Measurements from ENCODE around the gene IGSF6.
"Not testable (repeated sequence)": the region's sequence is repeated elsewhere in the genome, so short reads cannot be mapped to it uniquely, and the experiment has no call there.

The IGSF6 gene

DNA sequence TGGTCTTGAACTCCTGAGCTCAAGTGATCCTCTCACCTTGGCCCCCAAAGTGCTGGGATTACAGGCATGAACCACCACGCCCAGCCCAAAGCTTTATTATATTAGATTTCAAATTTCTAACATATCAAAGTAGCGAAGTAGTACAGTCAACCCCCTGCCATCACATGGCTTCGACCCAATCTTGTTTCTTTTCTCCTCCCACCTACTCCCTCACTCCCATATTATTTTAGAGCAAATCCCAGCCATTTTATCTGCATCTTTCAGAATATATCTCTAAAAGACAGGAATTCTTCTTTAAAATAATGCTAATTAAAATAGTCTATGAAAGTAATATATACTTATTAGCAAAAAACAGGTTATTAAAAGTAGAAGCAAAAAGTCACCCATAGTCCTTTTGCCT lies 893 bp downstream of the IGSF6 start:
- DNase-seq: no peak

- DNase-seq: no peak
These were observed 1.9 kb downstream of the IGSF6 start for GRCh38 chr16:21650521-21650920.

DNA sequence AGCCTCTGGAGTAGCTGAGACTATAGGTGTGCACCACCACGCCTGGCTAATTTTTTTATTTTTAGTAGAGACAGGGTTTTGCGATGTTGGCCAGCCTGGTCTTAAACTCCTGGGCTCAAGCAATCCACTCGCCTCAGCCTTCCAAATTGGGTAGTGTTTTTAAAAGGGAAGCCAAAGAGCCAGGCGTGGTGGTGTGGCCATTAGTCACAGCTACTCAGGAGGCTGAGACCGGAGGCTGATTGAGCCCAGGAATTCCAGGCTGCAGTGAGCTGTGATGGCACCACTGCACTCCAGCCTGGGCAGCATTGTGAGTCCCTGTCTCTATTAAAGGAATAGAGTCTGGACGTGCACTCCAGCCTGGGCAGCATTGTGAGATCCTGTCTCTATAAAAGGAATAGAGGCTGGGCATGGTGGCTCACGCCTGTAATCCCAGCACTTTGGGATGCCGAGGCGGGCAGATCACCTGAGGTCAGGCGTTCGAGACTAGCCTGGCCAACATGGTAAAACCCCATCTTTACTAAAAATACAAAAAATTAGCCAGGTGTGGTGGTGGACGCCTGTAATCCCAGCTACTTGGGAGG lies 2.5 kb downstream of the IGSF6 start:
- DNase-seq: not testable (repeated sequence)

DNA sequence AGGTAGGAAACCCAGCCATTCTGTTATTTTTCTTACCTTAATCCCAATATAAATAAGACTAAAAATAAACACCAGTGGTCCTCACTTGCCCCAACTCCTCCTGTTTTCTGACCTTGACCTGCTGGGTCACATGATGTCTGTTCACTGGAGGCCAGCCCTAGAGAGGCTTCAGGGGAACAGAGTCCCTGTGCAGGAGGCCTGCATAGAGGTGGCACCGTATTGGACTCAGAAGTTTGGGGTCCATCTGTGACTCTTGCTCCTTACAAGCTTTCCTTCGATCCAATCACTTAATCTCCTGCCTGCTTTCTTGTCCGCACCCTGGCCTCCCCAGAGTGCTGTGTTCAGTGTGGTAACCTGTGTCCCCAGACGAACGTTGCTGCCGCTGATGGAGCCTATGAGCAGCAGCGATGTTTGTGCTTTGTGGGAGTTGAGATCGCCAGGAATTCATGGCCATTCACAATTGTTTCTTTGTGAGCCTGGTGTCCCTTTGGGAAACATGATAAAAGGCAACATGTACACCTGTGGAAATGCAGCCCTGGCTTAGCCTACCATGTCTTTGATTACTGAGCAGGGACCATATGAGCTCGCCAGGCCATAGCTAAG lies 4.7 kb downstream of the IGSF6 start:
- DNase-seq: no peak

DNA sequence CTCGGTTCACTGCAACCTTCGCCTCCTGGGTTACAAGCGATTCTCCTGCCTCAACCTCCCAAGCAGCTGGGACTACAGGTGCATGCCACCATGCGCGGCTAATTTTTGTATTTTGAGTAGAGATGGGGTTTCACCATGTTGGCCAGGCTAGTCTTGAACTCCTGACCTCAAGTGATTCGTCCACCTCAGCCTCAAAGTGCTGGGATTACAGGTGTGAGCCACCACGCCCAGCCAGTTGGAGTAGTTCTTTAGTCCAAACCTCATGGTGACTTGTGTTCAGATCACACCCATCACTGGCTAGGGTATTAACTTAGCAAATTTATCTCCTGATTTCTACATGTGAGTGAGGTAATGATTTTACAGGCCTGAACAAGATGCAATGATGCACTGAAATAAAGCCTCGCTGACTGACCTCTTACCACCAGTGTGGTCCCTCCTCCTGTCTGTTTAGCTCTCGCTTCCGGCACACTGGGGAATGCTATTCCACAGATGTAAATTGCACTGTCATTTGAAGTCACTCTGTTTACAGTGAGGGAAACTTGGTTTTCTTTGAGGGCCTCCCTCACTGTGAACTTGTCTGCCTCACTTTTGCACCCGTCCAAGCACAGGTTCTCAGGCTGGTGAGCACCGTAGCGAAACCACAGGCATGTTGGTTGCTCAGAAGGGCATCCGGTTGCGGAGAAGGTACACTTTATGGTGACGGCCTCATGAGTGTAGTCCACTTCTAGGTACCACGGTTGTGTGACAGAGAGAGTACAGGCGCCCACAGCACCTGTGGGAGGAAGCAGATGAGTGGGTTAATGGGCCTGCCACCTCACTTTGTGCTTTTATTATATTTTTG lies 5.5 kb downstream of the IGSF6 start:
- no peak for DNase-seq

DNA sequence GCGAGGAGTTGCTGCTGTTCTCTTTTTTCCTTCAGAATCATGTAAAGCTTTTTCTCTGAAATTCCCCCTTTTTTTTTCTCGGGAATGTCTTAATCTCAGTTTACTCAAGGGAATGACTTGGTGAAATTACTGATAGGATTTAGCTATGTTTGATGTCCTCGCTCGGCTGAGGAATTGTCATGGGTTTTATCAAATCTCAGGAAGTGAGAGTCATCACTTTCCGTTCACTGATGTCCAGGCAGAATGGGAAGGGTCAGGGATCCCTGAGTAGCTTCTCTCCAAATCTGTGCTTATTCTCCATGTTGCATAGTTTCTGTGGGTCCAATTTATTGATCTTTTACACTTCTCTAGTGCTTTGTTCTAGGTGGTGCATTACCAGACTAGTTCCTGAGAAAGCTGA lies 6.3 kb downstream of the IGSF6 start:
- DNase-seq: no peak

- DNase-seq: no peak
These were observed 7.1 kb downstream of the IGSF6 start for GRCh38 chr16:21645261-21645721.

- DNase-seq: no peak
These were observed 7.7 kb downstream of the IGSF6 start for GRCh38 chr16:21644674-21645073.

DNA sequence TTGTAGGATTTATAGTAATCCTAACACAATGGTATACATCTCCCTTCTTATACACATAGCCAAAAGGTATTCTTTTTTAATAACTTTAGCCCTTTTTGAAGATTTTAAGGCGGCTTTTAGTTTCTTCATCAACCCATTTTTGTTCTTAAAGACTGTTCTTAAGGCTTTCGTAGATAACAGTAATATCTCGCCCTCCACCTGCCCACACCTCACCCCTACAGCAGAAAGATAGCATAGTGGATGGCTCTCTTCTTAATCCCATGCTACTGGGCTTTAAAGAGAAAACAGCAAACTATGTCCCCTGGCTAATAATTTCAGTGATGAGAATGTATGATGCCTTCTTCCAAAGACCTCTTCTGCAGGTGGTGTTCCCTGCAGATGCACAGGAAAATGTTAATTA lies 8.6 kb downstream of the IGSF6 start:
- DNase-seq: no peak

DNA sequence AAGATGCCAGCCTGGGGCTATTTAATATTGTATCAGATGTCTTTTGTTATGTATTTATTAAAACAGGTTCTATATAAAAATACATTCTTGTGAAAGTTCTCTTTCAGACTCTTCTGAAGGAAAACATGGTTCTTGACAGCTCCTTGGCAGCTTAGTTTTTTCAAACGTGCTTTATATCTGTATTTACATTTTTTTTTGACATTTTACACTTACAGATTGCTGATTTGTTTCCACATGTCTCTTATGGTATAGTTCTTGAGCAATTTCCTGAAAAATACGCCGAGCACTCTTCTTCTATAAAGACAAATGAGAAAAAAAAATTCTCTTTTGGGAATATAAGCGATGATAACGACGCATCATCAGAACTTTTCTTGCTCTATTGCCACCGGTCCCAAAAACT lies 9.5 kb downstream of the IGSF6 start:
- DNase-seq: no peak

- no peak for DNase-seq
These were observed 10.5 kb downstream of the IGSF6 start for GRCh38 chr16:21641916-21642315.

DNA sequence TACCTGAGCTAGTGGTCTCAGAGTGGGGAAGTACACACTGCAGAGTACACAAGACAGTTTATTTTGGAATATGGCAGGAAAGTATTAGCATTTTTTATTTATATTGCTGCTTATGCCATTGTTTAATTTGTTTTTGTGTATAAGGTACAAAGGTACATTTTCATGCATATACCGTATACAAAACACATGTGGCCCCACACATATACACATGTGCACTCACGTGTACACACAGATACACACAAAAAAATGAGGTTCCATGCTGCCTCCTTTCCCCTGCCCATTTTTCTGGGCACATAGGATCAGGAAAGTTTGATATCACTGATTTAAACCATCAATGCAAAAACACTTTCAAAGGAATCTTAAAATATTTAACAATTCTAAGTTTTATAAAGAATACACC lies 12.9 kb downstream of the IGSF6 start:
- no peak for DNase-seq

- no peak for DNase-seq
These were observed 13.8 kb downstream of the IGSF6 start for GRCh38 chr16:21638573-21638975.

DNA sequence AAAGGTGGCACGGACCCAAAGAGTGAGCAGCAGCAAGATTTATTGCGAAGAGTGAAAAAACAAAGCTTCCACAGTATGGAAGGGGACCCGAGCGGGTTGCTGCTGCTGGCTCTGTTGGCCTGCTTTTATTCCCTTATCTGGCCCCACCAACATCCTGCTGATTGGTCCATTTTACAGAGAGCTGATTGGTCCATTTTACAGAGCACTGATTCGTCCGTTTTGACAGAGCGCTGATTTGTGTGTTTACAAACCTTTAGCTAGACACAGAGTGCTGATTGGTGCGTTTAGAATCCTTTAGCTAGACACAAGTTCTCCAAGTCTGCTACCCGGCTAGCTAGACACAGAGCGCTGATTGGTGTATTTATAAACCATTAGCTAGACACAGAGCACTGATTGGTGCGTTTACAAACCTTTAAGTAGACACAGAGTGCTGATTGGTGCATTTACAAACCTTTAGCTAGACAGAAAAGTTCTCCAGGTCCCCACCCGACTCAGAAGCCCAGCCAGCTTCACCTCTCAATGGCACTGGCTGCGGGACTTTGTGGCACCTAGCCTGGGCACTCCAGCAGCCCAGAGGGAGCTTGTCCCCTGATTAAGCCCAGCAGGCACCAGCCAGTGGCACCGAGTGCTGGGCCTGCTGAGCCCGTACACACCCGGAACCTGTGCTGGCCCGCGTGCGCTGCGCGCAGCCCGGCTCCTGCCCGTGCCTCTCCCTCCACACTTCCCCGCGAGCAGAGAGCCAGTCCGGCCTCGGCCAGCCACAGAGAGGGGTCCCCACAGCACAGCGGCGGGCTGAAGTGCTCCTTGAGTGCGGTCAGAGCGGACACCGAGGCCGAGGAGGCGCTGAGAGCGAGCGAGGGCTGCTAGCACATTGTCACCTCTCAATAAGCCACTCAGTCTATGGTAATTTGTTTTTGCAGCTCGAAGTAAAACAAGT lies 15.1 kb downstream of the IGSF6 start:
- no peak for DNase-seq

GRCh38 chr16:21635694-21636093 lies 16.7 kb downstream of the IGSF6 start:
- DNase-seq: not testable (repeated sequence)

DNA sequence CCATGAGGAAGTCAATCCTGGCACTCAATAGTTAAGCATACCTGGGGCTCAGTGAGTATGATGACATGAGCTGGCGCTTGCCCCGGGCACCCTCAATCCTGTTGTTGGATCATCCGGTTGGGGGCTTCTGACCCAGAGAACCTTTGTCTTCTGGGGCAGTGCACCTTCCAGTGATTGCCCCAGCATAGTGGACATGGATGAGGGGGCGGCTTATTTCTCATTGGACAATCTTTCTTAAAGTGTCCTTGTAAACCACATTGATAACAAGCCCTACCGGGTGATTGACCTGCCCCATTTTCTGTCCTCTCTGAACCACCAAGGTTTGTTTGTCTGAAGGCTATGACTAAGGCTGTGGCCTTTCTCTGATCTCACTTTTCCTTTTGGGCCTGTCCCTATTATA lies 18.2 kb downstream of the IGSF6 start:
- DNase-seq: no peak

DNA sequence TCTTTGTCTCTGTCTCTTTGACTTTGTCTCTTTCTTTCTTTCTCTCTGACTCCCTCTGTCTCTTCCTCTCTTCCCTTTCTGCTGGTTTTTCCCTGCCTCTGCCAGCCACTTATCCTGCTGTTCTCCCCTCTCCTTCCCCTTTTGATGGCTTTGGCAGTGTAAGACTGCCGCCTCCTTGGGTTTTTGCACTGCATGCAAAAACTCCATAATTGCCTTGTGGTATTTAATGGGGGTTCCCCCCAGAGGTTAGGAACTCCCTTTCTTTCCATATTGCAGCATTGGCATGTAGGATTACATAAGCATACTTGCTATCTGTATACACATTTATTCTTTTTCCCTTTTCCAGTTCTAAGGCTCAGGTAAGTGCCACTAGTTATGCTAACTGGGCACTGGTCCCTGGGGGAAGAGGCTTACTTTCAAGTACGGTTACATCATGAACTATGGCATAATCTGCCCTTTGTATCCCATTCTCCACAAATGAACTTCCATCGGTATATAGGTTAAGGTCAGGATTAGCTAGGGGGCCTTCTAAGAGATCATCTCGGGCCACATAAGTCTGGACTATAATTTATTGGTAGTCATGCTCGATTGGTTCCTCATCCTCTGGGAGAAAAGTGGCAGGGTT lies 20.3 kb downstream of the IGSF6 start:
- not testable (repeated sequence) for DNase-seq

- not testable (repeated sequence) for DNase-seq
These were observed 21.0 kb downstream of the IGSF6 start for GRCh38 chr16:21631376-21631775.

DNA sequence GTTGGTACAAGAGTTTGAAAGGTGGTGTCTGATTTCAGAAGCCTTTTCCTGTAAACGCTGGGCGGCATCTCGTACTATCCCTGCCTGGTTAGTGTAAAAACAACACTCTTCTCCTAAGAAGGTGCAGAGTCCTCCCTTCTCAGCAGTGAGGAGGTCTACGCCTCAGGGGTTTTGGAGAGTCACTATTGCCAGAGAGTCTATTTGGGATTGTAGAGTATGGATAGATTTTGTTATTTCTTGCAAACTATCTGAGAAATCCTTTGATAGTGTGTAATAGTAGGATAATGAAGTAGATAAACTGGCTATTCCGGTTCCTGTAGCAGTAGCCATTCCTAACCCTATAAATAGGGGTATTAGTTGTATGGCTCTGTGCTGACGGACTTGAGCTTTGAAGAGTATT lies 21.5 kb downstream of the IGSF6 start:
- DNase-seq: not testable (repeated sequence)

DNA sequence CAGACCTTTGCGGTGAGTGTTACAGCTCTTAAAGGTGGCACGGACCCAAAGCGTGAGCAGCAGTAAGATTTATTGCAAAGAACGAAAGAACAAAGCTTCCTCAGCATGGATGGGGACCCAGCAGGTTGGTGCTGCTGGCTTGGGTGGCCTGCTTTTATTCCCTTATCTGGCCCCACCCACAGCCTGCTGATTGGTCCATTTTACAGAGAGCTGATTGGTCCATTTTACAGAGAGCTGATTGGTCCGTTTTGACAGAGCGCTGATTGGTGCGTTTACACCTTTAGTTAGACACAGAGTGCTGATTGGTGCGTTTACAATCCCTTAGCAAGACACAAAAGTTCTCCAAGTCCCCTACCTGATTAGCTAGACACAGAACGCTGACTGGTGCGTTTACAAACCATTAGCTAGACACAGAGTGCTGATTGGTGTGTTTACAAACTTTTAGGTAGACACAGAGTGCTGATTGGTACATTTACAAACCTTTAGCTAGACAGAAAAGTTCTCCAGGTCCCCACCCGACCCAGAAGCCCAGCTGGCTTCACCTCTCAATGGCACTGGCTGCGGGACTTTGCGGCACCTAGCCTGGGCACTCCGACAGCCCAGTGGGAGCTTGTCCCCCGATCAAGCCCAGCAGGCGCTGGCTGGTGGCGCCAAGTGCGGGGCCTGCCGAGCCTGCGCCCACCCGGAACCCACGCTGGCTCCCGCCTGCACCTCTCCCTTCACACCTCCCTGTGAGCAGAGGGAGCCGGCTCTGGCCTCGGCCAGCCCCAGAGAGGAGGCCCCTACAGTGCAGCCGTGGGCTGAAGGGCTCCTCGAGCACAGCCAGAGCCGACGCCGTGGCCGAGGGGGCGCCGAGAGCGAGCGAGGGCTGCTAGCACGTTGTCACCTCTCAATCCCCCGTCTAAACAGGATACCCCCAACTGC lies 22.5 kb downstream of the IGSF6 start:
- not testable (repeated sequence) for DNase-seq

- DNase-seq: no peak
These were observed 23.6 kb downstream of the IGSF6 start for GRCh38 chr16:21628772-21629171.
